ENCODE measurements around the gene TMEM14C. TPM values are rescaled to one million over a fixed set of nuclear protein-coding genes. Genes with fewer than 3 reads are reported as not detected.
"Not testable (repeated sequence)": the region's sequence is repeated elsewhere in the genome, so short reads cannot be mapped to it uniquely, and the experiment has no call there.

TMEM14C gene
- polyA plus RNA-seq, 4 donors: 167 to 184 (median 176) TPM

DNA sequence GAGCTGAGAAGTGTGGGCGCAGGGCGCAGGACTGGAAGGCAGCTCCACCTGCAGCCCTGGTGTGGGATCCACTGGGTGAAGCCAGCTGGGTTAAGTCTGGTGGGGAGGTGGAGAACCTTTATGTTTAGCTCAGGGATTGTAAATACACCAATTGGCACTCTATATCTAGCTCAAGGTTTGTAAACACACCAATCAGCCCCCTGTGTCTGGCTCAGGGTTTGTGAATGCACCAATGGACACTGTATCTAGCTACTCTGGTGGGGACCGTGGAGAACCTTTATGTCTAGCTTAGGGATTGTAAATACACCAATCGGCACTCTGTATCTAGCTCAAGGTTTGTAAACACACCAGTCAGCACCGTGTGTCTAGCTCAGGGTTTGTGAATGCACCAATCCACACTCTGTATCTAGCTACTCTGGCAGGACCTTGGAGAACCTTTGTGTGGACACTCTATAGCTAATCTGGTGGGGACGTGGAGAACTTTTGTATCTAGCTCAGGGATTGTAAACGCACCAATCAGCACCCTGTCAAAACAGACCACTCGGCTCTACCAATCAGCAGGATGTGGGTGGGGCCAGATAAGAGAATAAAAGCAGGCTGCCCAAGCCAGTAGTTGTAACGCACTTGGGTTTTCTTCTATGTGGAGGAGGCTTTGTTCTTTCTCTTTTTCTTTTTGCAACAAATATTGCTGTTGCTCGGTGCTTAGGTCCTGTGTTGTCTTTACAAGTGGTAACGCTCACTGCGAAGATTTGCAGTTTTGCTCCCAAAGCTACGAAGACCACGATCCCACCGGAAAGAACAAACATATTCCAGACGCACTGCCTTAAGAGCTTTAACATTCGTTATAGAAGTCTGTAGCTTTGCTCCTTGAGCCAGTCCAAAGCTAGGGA, 1.7 kb upstream of the TMEM14C start:
- not testable (repeated sequence) for DNase-seq (ENCODE audit: low read depth in 4 of 4, low spot score in 3 of 4)

- DNase-seq (ENCODE audit: low read depth in 4 of 4, low spot score in 3 of 4): no peak
These were observed 860 bp upstream of the TMEM14C start for GRCh38 chr6:10721850-10722569.

GRCh38 chr6:10722570-10722819, 375 bp upstream of the TMEM14C start:
- DNase-seq (ENCODE audit: low read depth in 4 of 4, low spot score in 3 of 4): peak in 1 of 4 donors; percentile 25

DNA sequence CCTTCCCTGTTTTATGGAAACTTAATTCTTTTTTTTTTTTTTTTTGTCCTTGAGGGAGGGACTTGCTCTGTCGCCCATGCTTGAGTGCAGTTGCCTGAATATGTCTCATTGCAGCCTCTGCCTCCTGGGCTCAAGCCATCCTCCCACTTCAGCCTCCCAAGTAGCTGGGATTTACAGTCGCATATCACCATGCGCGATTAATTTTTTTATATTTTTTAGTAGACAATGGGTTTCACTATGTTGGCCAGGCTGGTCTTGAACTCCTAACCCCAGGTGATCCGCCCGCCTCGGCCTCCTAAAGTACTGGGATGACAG, 654 bp downstream of the TMEM14C start:
- no peak for DNase-seq (ENCODE audit: low read depth in 4 of 4, low spot score in 3 of 4)

DNA sequence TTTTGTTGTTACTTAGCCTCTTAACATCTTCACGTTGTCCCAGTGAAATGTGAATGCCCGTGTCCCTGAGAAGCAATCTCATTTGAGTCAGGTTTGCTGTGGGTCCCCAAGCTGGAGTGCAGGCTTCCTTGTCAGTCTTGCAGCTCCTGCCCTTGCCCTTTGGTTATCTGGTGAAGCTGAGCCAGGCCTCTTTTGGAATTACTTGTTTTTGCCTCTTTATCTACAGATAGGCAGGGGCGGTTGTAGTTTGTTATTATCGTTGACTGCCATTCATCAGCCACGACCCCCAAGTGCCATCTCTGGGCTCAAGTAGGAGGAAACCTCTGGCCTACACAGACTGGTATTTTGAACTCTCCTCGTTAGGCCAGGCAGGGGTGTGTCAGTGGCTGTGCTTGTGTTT, 2.2 kb downstream of the TMEM14C start:
- no peak for DNase-seq (ENCODE audit: low read depth in 4 of 4, low spot score in 3 of 4)

DNA sequence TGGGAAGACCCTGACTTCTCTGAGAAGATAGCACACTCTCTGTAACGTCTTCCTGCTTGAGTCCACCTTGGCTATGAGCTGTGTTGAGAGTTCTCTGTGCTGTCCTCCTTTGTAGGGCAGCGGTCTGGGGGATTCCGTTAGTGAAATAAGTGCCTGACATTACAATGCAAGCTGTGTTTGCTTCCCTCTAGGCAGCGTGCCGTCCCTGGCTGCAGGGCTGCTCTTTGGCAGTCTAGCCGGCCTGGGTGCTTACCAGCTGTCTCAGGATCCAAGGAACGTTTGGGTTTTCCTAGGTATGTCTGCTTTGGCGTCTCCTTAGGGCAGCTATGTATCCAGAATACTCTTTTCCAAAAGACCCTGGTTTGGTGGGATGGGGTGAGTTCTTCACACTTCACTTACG, 2.8 kb downstream of the TMEM14C start:
- DNase-seq (ENCODE audit: low read depth in 4 of 4, low spot score in 3 of 4): no peak

- no peak for DNase-seq (ENCODE audit: low read depth in 4 of 4, low spot score in 3 of 4)
These were observed 7.4 kb downstream of the TMEM14C start for GRCh38 chr6:10730254-10730653.

DNA sequence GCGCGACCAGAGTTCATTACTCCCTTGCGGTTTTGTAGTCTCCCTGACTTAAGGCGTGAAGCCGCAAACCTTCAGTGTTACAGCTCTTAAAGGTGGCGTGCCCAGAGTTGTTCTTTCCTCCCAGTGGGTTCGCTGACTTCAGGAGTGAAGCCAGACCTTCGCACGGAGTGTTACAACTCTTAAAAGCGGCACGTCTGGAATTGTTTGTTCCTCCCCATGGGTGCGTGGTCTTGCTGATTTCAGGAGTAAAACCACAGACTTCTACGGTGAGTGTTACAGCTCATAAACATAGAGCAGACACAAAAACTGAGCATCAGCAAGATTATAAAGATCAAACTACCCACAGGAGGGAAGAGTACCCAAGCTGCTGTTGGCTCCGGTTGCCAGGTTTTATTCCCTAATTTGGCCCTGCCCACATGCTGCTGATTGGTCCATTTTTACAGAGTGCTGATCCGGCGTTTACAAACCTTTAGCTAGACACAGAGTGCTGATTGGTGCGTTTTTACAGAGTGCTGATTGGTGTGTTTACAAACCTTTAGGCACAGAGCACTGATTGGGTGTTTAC, 10.4 kb downstream of the TMEM14C start:
- DNase-seq (ENCODE audit: low read depth in 4 of 4, low spot score in 3 of 4): no peak

- no peak for DNase-seq (ENCODE audit: low read depth in 4 of 4, low spot score in 3 of 4)
These were observed 11.0 kb downstream of the TMEM14C start for GRCh38 chr6:10733863-10734262.

DNA sequence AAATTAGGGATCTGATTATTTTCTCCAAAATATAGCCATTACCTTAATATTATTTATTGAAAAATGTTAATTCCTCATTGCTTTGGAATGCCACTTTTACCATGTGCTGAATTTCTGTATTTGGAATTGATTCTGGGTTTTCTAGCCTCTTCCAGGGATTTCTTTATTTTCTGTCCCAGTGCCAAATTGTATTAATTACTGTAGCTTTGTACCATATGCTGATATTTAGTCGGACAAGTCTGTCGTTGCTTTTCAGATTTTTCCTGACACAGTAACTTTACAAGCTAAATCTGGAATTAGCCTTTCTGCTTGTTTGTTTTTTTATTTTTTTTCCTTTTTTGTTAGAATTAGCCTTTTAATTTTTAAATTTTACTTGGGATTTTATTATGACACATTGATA, 13.9 kb downstream of the TMEM14C start:
- no peak for DNase-seq (ENCODE audit: low read depth in 4 of 4, low spot score in 3 of 4)

GRCh38 chr6:10740061-10740460, 17.2 kb downstream of the TMEM14C start:
- no peak for DNase-seq (ENCODE audit: low read depth in 4 of 4, low spot score in 3 of 4)

- DNase-seq (ENCODE audit: low read depth in 4 of 4, low spot score in 3 of 4): not testable (repeated sequence)
These were observed 18.8 kb downstream of the TMEM14C start for GRCh38 chr6:10741643-10742042.

- DNase-seq (ENCODE audit: low read depth in 4 of 4, low spot score in 3 of 4): no peak
These were observed 19.4 kb downstream of the TMEM14C start for GRCh38 chr6:10742251-10742650.

DNA sequence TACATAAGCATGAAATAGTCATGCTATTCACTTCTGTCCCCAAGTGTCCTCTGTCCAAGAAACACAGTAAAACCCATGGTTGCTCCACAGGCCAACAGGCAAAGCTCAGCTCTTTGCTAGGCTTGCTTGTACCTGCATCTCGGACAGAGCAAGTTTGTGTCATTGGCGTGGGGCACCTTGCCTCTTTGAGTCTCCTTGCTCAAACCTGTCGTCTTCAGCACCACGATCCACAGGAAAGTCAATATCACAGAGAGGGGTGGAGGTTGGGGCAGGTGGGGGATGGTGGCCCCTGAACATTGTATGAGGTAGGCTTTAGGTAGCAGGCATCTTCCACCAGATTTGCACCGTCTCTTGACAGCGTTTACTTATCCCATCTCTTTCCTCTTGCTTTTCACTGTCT, 20.6 kb downstream of the TMEM14C start:
- no peak for DNase-seq (ENCODE audit: low read depth in 4 of 4, low spot score in 3 of 4)

DNA sequence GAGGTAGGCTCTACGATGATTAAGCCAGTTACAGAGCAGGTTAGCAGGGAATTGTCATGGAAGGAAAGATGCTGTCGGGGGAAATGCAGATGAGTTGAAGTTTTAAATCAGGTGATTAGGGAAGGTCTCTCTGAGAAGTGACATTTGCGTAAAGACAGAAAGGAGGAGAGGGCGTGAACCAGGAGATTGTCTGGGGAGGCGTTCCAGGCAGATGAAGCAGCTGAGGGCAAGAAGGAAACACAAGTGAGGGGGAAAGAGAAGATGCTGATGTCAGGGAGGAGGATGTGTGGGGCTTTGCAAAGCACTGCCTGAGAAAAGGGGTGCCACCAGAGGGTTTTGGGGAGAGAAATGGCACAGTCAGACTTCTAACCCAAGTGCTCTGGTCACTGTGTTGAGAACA, 22.2 kb downstream of the TMEM14C start:
- no peak for DNase-seq (ENCODE audit: low read depth in 4 of 4, low spot score in 3 of 4)

GRCh38 chr6:10746915-10747250, 24.0 kb downstream of the TMEM14C start:
- no peak for DNase-seq (ENCODE audit: low read depth in 4 of 4, low spot score in 3 of 4)

- DNase-seq (ENCODE audit: low read depth in 4 of 4, low spot score in 3 of 4): peak; percentile 94 to 97 (median 96)
These were observed 24.5 kb downstream of the TMEM14C start, which contains the start of gene TMEM14B for GRCh38 chr6:10747251-10747972. Gene TMEM14B, plus strand, starts transcription at chr6:10747805. Its CDS starts 1,441 bp downstream, at chr6:10749246.

GRCh38 chr6:10749734-10750133, 26.9 kb downstream of the TMEM14C start:
- no peak for DNase-seq (ENCODE audit: low read depth in 4 of 4, low spot score in 3 of 4)

DNA sequence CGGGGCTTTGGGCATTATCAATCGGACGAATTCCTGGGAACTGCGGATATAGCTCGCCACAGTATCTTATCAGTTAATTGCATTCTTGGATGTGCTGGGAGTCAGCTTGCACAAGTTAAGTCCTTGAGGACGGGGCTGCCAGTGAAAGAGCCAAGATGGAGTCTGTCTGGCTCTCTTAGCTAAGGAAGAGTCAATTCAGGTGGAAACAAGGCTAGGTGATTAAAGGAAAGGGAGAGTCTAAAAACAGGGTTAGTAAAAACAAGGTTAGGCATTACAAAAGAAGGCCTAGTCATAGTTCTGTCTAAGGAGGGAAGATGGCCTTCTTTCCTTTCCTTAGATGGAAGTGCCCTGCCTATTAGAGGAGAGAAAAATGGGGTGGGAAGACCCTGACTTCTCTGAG, 27.7 kb downstream of the TMEM14C start:
- not testable (repeated sequence) for DNase-seq (ENCODE audit: low read depth in 4 of 4, low spot score in 3 of 4)

GRCh38 chr6:10751757-10752156, 28.9 kb downstream of the TMEM14C start:
- not testable (repeated sequence) for DNase-seq (ENCODE audit: low read depth in 4 of 4, low spot score in 3 of 4)

DNA sequence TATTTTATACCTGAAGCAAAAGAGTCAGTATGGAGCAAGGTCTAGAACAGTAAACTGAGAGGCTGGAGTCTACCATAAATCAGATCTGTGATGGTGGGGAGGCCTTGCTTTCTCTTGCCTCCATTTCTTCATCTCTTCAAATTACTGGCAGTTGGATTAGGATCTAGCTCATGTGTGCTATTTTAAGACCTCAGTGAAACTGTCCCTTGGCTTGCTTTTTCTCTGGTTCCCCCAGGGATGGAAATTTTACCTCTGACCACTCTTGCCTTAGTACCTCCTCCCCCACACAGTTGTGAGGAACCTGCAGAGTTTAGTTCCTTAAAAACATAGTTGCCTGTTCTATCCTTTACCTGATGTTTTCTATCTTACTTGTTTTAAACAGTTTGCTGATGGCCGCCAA, 33.2 kb downstream of the TMEM14C start:
- no peak for DNase-seq (ENCODE audit: low read depth in 4 of 4, low spot score in 3 of 4)

All from right renal pelvis (tissue), 4 donors.